OCI-LY7 (cell line): ENCODE measurements around the gene USP30.

ENCODE experiments used
- CTCF ChIP-seq: fragments of 200-600 bp; sonication (generic); conservative IDR thresholded peaks from 2 replicates; pipeline ENCODE4 v1.5.1; 2014; ENCODE audit warnings: mild to moderate bottlenecking, antibody characterized with exemption, low read length, moderate library complexity, mixed read lengths
- EZH2phosphoT487 ChIP-seq: fragments of 200-600 bp; sonication (generic); IDR thresholded peaks from 2 replicates; pipeline ENCODE4 v1.6.1; 2018; ENCODE audit warnings: low read depth, borderline replicate concordance, mild to moderate bottlenecking, mixed run types, antibody characterized with exemption, low read length, moderate library complexity, mixed read lengths

- TF ChIP-seq CTCF (no peak), EZH2phosphoT487 (no peak)
These were observed 62.3 kb downstream of the USP30 start for GRCh38 chr12:109114644-109115043.
